Measurements from ENCODE around the gene IL20RB. TPM values are rescaled to one million over a fixed set of nuclear protein-coding genes. Genes with fewer than 3 reads are reported as not detected.
A peak's percentile ranks its signal among the peaks of the same experiment; 100 is the strongest.
"Not testable (repeated sequence)": the region's sequence is repeated elsewhere in the genome, so short reads cannot be mapped to it uniquely, and the experiment has no call there.

The IL20RB gene
- total RNA-seq, 1 donor from 2014 or later, result 0.43 TPM

DNA sequence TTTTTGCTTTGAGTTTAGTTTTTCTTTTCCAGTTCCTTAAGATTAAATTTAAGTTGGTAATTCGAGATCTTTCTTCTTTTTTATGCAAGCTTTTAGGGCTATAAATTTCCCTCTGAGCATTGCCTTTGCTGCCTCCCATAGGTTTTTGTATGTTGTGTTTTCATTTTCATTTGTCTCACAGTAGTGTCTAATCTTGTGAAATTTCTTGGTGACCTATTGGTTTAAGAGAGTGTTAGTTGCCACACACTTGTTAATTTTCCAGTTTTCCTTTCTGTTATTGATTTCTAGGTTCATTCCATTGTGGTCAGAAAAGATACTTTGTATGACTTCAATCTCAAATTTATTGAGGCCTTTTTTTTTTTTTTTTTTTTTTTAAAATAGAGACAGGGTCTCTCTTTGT lies 18.3 kb upstream of the IL20RB start:
- intact Hi-C loops (cut with DNase I), result no loop called here
- ATAC-seq, result no peak
- no peak for DNase-seq (ENCODE audit: missing footprints)

DNA sequence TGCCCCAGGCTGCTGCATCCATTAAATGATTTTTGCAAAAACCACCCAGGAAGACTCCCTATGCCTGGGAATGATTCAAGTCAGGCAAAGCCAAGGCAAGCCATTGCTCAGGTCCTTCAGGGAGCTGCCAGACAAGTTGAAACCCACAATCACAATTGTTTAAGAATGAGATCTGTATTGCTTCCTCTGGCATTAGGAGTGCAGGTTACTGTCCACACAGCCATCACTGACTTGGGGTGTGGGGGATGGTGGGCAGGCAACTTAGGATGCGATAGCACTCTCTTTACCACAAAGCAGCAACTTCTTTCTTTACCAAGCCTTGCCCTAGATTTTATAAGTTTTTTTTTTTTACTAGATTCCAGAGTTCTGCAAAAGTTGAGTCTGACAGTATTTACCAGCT lies 15.0 kb upstream of the IL20RB start:
- DNase-seq (ENCODE audit: missing footprints) (no peak), ATAC-seq (no peak)
- intact Hi-C loops (cut with DNase I), result no loop called here

DNA sequence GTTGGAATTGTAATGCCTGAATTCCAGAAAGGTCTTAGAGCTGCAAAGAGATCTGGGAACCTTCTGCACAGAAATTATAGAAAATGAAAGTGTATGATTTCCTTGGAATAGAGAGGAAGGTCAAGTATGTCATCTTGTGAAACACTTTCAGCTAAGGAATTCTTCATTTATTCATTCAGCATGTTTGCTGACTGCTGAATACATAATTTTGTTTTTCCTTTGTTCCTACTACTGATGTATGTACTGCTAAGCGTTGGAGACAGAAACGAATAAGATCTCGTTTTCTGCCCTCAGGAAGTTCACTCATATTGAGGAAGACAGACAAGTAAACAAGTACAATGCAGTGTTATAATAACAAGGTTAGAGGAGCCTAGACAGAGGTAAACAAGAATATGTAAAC lies 14.3 kb upstream of the IL20RB start:
- ATAC-seq (no peak), DNase-seq (ENCODE audit: missing footprints) (no peak)
- intact Hi-C loops (cut with DNase I), result no loop called here

DNA sequence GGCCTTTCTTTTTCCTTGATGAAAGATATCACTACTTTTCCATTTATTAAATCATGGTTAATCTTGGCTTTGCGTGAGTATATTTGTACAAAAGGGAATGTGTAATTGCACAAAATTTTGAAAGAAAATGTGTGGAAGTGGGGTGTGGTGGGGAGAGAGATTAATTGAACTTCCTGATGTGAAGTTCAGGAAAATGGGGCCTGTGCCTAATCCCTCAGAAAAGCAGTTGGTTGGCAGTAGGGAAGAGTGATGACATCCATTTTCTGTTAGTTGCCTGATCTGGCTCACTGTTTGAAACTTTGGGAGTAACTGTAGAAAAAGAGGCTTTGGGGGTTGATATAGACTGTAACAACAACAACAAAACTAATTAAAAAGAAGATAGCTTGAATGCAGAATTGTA lies 10.8 kb upstream of the IL20RB start:
- ATAC-seq (peak; percentile 34), DNase-seq (ENCODE audit: missing footprints) (no peak)
- intact Hi-C loops (cut with DNase I), result no loop called here

DNA sequence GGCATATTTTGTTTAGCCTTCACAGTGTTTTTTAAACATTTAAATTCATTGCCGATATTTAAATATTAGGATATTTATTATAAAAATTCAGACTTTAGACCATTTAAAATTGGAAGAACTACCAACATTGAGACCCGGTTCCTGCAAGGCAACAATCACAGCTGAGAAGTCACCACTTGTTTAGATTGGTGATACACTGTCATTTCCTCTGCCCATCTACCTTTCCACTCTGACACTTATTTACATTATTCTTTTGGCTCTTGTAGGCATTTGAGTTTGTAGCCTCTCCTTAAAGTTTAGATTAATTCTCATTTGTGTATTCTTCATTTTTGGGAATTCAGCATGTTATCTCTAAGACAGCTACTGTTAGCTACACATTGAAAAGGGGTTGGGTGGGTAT lies 10.3 kb upstream of the IL20RB start:
- DNase-seq (ENCODE audit: missing footprints), result no peak
- intact Hi-C loops (cut with DNase I), result no loop called here
- no peak for ATAC-seq

DNA sequence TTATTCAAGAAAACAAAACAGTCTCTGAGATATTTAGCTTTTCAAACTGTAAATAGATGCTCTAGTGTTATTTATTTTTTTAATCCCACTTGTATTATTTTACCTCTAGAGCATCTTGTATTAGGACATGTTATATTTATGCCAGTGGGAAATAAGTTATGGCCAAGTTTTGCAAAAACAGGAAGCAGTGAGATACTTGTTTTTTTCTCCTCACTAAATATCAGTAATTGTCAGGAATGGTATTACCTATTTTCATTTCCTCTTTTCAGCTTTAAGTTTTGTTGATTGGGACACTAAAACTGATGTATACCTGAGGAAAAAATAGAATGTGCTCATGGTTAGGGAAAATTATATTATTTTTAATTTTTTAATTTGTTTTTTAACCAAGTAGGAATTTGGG lies 8.6 kb upstream of the IL20RB start:
- intact Hi-C loops (cut with DNase I), result no loop called here
- DNase-seq (ENCODE audit: missing footprints), result no peak
- ATAC-seq, result no peak

DNA sequence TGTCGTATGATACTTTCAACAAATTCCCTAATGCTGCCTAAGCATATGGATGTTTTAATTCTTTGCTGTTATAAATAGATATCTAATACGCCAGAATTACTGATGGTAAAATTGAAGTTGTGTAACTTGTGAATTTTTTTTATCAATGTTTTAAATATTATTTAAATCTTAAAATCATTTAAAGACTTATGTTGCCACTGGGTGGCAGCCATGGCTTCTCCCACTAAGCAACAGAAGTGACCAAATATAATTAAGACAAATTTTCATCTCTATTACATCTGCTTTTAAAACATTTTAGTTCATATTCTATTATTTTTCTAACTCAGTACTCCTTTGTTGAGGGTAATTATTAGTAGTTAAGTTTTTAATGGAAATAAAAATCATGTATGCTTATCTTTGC lies 8.1 kb upstream of the IL20RB start:
- ATAC-seq (no peak), DNase-seq (ENCODE audit: missing footprints) (no peak)
- intact Hi-C loops (cut with DNase I), result no loop called here

DNA sequence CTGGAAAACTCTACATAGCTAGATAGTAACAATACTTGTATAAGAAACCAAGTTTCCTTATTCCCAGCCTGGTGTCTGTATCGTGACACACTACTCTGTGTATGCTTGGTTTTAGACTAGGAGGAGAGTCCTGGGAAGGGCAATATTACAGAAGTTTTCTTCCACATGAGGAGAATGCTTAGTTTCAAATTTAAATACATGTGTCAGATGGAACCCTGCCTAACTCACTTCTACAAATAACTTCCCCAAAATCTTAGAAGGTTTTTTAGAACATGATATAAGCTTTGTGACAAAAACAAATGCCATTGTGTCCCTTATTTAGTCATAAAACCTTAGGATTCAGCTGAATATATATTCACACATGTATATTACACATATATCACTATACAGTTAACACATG lies 7.2 kb upstream of the IL20RB start:
- DNase-seq (ENCODE audit: missing footprints) (no peak), ATAC-seq (no peak)
- intact Hi-C loops (cut with DNase I), result no loop called here

DNA sequence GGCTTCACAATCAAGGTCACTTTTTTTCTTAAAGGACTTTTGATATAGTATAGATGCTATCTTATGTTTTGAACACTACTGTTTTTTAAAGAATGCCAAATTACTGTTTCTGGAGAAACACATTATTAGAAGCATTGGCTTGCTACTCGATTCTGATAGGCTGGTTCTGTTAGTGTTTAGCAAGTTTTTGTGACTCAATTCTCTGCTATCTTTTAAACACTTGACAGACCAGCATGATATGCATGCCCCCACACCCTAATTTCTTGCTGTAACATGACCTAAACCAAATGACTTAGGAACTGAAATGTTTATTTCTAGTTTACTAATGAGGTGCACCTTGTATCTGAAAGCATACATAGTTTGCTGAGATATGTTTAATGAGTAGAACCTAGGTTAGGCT lies 5.5 kb upstream of the IL20RB start:
- DNase-seq (ENCODE audit: missing footprints) (no peak), ATAC-seq (no peak)
- intact Hi-C loops (cut with DNase I), result no loop called here

DNA sequence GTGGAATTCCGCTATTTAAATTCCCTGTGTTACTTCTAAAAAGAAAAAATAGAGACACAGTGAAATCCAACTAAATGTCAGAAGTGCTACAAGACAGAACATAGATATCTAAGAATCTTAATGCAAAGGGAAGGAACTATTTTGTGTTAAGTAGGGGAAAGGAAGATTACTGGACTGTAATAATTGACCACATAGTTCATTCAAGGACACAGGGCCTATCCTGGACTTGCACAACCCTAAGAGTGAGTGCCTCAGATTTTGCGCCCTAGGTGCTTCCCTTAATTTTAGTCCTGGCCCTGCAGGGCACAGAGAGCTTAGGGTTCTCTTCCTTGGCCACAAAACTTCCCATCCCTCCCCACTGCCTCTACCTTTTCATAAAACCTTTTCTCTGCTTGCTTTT lies 3.5 kb upstream of the IL20RB start:
- DNase-seq (ENCODE audit: missing footprints), result no peak
- ATAC-seq, result no peak
- intact Hi-C loops (cut with DNase I), result no loop called here

DNA sequence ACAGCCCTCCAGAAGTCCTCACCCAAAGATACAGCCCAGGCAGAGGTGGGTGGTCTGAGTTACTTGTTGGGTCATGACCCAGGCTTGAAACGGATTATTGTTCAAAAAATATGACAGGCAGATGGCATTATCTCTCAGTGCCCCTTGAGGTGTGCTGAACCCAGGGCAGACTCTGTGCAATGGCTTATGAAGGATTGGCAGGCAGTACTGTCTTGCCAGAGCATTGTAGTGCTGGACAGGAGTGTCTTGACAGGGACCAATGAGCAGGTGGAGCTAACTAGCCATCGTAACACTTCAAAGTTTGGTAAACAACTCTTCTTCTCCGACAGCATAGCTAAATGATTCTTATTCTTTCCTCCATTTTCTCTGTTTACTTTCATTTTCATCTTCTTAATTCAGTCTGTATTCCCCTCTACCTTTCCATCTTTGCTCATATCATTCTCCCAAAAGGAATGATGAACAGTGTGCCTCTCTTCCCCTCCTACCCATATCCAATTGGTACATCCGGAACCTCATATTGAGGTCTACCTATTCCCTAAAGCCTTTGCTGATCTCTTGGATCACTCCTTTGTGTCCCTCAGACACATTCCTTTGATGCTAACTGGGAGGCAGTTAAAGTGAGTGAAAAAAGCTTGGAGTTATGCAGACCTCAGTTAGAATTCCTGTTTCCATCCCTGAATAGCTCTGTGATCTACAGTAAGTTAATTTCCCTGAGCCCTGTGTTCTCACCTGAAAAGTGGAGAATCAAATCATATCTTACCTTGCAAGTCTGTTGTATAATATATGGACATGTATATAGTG lies 2.6 kb upstream of the IL20RB start:
- intact Hi-C loops (cut with DNase I), result no loop called here
- no peak for ATAC-seq
- DNase-seq (ENCODE audit: missing footprints), result no peak

DNA sequence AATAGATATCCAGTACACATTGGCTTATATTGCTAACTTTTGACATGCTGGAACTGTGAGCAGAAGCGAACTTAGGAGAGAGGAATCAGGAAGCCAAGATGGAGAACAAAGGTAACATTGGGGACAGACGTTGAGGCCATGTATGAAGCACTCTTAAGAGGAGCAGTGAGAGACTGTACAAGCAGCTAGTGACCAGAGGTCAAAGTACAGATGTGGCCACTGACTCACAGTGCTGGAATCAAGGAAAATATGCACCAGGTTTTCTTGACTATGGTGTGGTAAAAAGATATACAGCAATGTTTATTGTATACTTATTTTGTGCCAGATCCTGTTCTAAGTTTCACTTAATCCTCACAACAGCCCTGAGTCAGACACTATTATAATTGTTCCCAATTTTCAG lies 2.0 kb upstream of the IL20RB start:
- DNase-seq (ENCODE audit: missing footprints) (no peak), ATAC-seq (no peak)
- intact Hi-C loops (cut with DNase I), result no loop called here

DNA sequence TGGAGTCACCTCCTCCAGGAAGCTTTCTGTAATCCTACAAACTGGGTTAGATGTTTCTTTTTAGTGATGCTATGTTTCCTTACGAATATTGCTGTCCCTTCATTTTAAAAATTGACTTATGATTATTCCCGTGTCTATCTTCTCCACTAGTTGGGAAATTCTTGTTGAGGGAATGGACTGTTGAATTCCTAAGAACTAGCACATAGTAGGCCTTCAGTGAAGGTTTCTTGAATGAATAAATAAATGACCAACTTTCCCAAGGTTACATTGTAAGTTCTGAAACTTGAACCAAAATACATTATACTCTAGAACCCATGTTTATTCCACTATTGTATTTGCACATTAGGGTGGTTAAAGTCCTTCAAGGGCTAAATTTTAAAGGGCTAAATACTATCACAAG lies 812 bp upstream of the IL20RB start:
- ATAC-seq, result no peak
- intact Hi-C loops (cut with DNase I), result no loop called here

DNA sequence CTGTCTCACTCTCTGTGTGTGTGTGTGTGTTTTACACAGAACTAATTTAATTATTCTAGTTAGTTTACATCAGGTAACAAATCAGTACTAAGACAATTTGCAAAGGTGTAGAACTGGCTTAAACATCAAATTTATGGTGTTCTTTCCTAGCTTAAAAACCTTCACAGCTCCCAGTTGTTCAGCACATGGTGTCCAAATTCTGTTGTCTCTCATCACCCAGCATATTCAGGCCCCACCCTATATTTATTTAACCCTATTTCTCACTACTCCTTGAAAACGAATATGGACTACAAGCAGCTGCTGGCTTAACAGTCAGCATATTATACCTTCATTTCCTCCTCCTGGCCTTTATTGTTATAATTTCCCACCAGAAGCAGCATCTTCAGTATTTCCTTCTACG lies 1.2 kb downstream of the IL20RB start:
- DNase-seq (ENCODE audit: missing footprints) (no peak), ATAC-seq (no peak)
- intact Hi-C loops (cut with DNase I), result no loop called here

More for the DNA sequence above, 812 bp upstream of the IL20RB start:
- DNase-seq (ENCODE audit: missing footprints), result no peak

DNA sequence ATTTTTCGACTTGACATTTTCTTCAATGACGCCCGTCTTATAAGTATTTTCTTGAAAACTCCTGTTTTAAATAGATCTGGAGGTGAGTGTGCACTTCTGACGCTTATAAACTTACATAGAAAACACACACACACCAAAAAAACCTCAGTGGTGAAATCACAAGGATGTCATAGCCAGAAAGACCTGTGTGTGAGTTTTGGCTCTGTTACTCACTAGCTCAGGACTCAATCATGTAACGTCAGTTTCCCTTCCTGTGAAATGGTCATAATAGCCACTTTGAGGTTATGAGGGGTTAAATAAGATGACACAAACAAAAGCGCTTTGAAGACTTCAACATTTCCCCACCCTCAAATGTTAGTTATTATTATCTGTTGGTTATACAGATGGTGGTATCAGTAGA lies 1.8 kb downstream of the IL20RB start:
- ATAC-seq (no peak), DNase-seq (ENCODE audit: missing footprints) (no peak)
- intact Hi-C loops (cut with DNase I), result no loop called here

DNA sequence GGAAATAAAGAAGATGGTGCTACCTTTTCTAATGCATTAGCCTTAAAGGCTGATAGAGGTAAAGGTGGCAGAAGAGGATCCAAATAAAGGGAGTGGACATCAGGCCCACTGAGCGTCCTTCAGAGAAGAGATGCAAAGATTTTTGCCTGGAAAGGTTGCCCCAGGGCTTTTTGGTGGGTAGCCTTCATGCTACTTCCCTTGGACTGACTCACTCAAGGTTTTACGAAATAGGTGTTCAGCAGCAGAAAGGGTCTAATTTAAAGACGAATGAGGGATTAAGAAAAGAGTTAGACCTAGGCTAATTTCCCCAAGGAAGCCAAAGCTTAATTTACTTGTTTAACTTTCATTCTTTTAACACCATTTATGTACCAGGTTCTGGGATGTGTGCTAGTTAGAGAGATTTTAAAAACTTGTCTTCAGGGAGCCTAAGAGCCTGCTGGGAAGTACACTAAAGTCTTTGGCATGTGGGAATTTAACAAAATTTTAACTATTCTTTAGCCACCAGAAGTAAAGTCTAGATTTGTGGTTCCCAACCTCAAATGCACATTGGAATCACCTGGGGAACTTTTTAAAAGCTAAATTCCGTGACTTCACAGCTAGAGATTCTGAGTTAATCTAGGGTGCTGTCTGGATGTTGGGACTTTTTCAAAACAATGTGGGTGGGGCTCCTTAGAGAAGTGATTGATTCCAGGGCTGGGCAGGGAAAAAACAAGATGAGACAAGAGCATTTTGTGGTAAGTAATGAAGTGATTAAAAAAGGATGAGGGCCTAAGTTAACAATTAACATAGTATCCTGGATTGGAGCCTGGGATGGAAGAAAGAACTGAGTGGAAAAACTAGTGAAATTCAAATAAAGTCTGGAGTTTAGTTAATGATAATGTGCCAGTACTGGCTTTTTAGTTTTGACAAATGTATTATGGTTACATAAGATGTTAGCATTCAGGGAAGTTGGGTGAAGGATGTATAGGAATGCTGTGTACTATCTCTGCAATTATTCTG lies 3.4 kb downstream of the IL20RB start:
- intact Hi-C loops (cut with DNase I), result no loop called here
- DNase-seq (ENCODE audit: missing footprints) (no peak), ATAC-seq (no peak)

DNA sequence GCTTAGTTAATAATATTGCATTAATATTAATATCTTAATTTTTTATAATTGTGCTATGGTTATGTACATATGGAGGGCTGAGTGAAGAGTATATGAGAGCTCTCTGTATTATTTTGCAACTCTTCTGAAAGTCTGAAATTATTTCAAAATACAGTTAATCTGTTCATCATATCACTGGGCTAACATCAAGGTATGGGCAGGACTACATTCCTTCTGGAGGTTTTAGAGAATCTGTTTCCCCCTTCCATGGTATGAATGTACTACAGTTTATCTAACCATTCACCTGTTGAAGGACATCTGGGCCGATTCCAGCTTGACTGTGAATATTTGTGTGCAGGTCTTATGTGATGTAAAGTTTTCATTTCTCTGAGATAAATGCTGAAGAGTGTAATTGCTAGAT lies 5.1 kb downstream of the IL20RB start:
- intact Hi-C loops (cut with DNase I), result no loop called here
- no peak for DNase-seq (ENCODE audit: missing footprints)
- no peak for ATAC-seq

DNA sequence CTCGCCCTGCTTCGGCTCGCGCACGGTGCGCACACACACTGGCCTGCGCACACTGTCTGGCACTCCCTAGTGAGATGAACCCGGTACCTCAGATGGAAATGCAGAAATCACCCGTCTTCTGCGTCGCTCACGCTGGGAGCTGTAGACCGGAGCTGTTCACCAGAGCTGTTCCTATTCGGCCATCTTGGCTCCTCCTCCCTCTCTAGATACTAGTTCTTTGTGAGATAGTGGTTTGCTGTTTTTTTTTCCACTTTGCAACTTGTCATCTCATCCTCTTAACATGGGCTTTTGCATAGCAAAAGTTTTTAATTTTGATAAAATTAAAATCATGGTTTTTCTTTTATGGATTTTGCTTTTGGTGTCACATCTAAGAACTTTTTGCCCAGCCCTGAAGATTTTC lies 11.8 kb downstream of the IL20RB start:
- DNase-seq (ENCODE audit: missing footprints); intact Hi-C loops (cut with DNase I); ATAC-seq: not testable (repeated sequence)

DNA sequence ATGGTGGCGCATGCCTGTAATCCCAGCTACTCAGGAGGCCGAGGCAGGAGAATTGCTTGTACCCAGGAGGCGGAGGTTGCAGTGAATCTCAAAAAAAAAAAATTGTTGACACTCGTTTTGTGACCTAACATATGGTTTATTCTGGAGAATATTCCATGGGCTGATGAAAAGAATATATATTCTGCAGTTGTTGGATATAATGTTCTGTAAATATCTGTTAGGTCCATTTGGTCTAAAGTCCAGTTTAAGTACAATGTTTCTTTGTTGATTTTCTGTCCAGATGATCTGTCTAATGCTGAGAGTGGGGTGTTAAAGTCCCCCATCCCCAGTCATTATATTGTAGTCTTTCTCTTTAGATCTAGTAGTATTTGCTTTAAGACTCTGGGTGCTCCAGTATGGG lies 15.6 kb downstream of the IL20RB start:
- ATAC-seq (no peak), DNase-seq (ENCODE audit: missing footprints) (no peak)
- intact Hi-C loops (cut with DNase I), result no loop called here

DNA sequence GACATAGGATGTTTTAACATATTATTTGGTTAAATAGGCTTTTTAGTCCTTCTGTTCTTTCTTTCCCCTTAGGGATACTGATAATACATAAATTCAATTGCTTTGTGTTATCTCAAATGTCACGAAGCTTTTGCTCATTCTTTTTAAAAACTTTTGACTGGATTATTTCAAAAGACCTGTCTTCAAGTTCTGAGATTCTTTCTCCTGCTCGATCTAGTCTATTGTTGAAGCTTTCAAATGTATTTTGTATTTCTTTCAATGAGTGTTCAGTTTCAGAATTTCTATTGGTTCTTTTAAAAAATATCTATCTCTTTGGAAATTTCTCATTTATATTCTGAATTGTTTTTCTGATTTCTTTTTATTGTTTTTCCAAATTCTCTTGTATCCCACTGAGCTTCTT lies 16.9 kb downstream of the IL20RB start:
- intact Hi-C loops (cut with DNase I), result no loop called here
- DNase-seq (ENCODE audit: missing footprints) (no peak), ATAC-seq (no peak)
